ENCODE data around the gene BORCS5. TPM values are rescaled to one million over a fixed set of nuclear protein-coding genes. Genes with fewer than 3 reads are reported as not detected.

The BORCS5 gene
- total and polyA plus RNA-seq, 2 of the 8 experiments (the other 6 are each of a cell fraction or from before 2014, with no cell fraction given) = 8.3 to 17.4 TPM

DNA sequence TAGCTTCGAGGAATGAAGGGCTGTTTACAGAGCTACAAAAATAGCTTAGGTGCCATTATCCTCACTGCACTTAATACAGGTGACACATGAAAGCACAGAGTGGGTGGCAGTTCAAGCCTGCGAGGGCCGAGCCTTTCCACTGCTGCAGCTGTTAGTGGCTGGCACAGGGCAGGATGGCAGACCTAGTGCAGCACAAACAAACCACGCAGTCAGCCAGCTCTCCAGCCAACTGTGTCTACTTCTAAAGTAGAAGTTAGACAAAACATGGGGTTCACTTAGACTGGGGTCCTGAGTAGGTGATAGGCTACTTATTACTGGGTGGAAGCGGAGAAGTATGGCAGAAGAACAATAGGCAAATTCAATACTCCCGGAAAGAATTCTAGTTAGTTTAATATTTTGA, 110.4 kb downstream of the BORCS5 start:
- DNase-seq (ENCODE audit: low read depth in 1 of 2, low spot score in 2 of 2) (no peak), FAIRE-seq (no peak)
- Histone ChIP-seq H3K56ac (replicated peaks; ENCODE audit: insufficient read length, low read depth, low read length) (no peak overlapping the region), H3K4me2 (ENCODE audit: insufficient read depth in 1 of 2, low read depth in 2 of 2, low read length in 2 of 2) (no peak overlapping the region), H4K5ac (ENCODE audit: insufficient read length, low read depth, low read length) (no peak overlapping the region), H2AFZ (ENCODE audit: low read length) (no peak overlapping the region), H3K23ac (ENCODE audit: insufficient read length) (no peak overlapping the region), H3K79me2 (ENCODE audit: control insufficient read depth in 1 of 2, insufficient read depth in 2 of 2, low read length in 2 of 2) (no peaks in the 10 kb centered on the region), H4K20me1 (replicated peaks in 1 of 2; ENCODE audit: control insufficient read depth in 1 of 2, insufficient read depth in 2 of 2, low read length in 2 of 2) (no peaks in the 10 kb centered on the region), H3K23me2 (ENCODE audit: low read depth, low read length) (no peaks in the 10 kb centered on the region), H2BK12ac (ENCODE audit: low read depth, low read length) (no peak overlapping the region), H4K8ac (ENCODE audit: extremely low read depth, insufficient read depth, low read length) (no peak overlapping the region), H3K79me1 (ENCODE audit: low read depth, low read length) (no peaks in the 10 kb centered on the region), H4K91ac (replicated peaks; ENCODE audit: insufficient read length, low read length) (no peak overlapping the region), H2AK5ac (ENCODE audit: low read depth, low read length) (no peak overlapping the region), H2BK120ac (replicated peaks; ENCODE audit: low read depth, low read length) (no peak overlapping the region), H3K14ac (ENCODE audit: insufficient read length) (no peak overlapping the region), H3K4me1 (replicated peaks in 1 of 4; ENCODE audit: control insufficient read depth in 3 of 4, insufficient read depth in 4 of 4, low read length in 3 of 4) (no peaks in the 10 kb centered on the region; a peak in 2 of 7 replicates), H3K9me3 (ENCODE audit: insufficient read depth in 2 of 2, low read depth in 1 of 2, low read length in 1 of 2) (peaks cover 7 to 10% of the 10 kb centered on the region in 2 experiments), H3K27me3 (replicated peaks in 1 of 4; ENCODE audit: control insufficient read depth in 3 of 4, extremely low read depth in 1 of 4, insufficient read depth in 3 of 4, low read length in 3 of 4) (no peaks in the 10 kb centered on the region), H2BK5ac (ENCODE audit: low read depth, low read length) (no peak overlapping the region), H3K9ac (replicated peaks in 1 of 4; ENCODE audit: extremely low read depth in 1 of 4, low read depth in 3 of 4, low read length in 3 of 4) (no peak overlapping the region), H3K18ac (ENCODE audit: extremely low read depth, low read length) (no peak overlapping the region), H2BK20ac (ENCODE audit: low read length) (no peak overlapping the region), H3K27ac (ENCODE audit: low read depth, low read length) (no peak overlapping the region), H3K4ac (replicated peaks; ENCODE audit: insufficient read length, low read depth, low read length) (no peak overlapping the region), H3K36me3 (ENCODE audit: control insufficient read depth in 2 of 4, insufficient read depth in 4 of 4, low read length in 3 of 4) (peaks cover 0 to 7% (median 0%) of the 10 kb centered on the region in 4 experiments; a peak in 1 of 8 replicates), H3K4me3 (ENCODE audit: extremely low read depth in 1 of 4, insufficient read depth in 2 of 4, low read depth in 3 of 4, low read length in 4 of 4) (no peak overlapping the region), H2BK15ac (ENCODE audit: low read length) (no peak overlapping the region)
- ChIA-PET CTCF (ENCODE audit: partially characterized antibody) (interaction anchor here (2.1 kb wide), 1 partner anchor 13 kb away, joined by 9 read pairs; no protein-coding TSS in a partner anchor), POLR2A (ENCODE audit: partially characterized antibody) (interaction anchor here (1.0 kb wide), 1 partner anchor 16 kb away, joined by 3 read pairs; no protein-coding TSS in a partner anchor)
- TF ChIP-seq EP300 (IDR thresholded peaks at IDR 0.05; ENCODE audit: borderline replicate concordance in 1 of 2, low read depth in 2 of 2, low read length in 2 of 2) (no peak), BRCA1 (IDR thresholded peaks at IDR 0.05; ENCODE audit: low read depth, low read length) (no peak), BACH1 (IDR thresholded peaks at IDR 0.05; ENCODE audit: low read length) (no peak), RBBP5 (IDR thresholded peaks at IDR 0.05; ENCODE audit: borderline replicate concordance, low read depth, low read length) (no peak), CREB1 (IDR thresholded peaks at IDR 0.05) (no peak), NANOG (IDR thresholded peaks at IDR 0.05; ENCODE audit: insufficient read depth, low read depth, low read length, poor library complexity, severe bottlenecking) (no peak)
- WGBS, 2 experiments (ENCODE audit: extremely low coverage in 1 of 2, insufficient coverage in 1 of 2, insufficient read length in 1 of 2, insufficient replicate concordance in 2 of 2, low coverage in 1 of 2, low lambda C conversion rate in 2 of 2, missing lambda C conversion rate in 1 of 2) = 86% methylated on average over 6 of the region's 6 CpGs; no CpG with 5 or more reads in 1 of the 2 experiments
